Right atrium auricular region (tissue), 2 donors: Measurements from ENCODE around the gene MYL6. TPM values are rescaled to one million over a fixed set of nuclear protein-coding genes. Genes with fewer than 3 reads are reported as not detected.
A peak's percentile ranks its signal among the peaks of the same experiment; 100 is the strongest.

Experiments used
- DNase-seq: peaks from one replicate; pipeline ENCODE4 v3.0.0-alpha.2; 2019; ENCODE audit warnings: low spot score
- H3K27ac ChIP-seq, 2 donors: fragments of 200-600 bp; sonication (generic); 1 replicate in 1 of 2; 2 replicates in 1 of 2; pipeline ENCODE4 v1.5.1; 2016 to 2019
- H3K27me3 ChIP-seq, 2 donors: fragments of 200-600 bp; sonication (generic); one replicate each; pipeline versions ENCODE4 v1.5.1 to v1.6.0; 2017 to 2019
- H3K36me3 ChIP-seq: fragments of 200-600 bp; sonication (generic); one replicate; pipeline ENCODE4 v1.5.1; 2016
- H3K4me1 ChIP-seq, 2 donors: fragments of 200-600 bp; sonication (generic); one replicate each; pipeline versions ENCODE4 v1.5.1 to v1.6.0; 2017 to 2019
- H3K4me3 ChIP-seq, 2 donors: fragments of 200-600 bp; sonication (generic); 1 replicate in 1 of 2; 2 replicates in 1 of 2; pipeline ENCODE4 v1.5.1; 2017 to 2019; ENCODE audit warnings: mild to moderate bottlenecking in 1 of 2, moderate library complexity in 1 of 2
- H3K9me3 ChIP-seq, 2 donors: fragments of 200-600 bp; sonication (generic); one replicate each; pipeline ENCODE4 v1.5.1; 2019
- total RNA-seq, 2 donors: library from RNA; depleted of rRNA; stranded (reverse); fragments of >200 nt; gene quantifications; one replicate each; pipeline ENCODE4 v1.1.0, GENCODE V29; 2016
- TF ChIP-seq, protein P1 (sequence below), 2 donors: fragments of 200-600 bp; sonication (generic); IDR thresholded peaks; one replicate each; pipeline ENCODE4 v1.5.1; 2019; ENCODE audit warnings: antibody characterized with exemption in 2 of 2

Gene MYL6
- total RNA-seq, 2 donors from 2014 or later: 567 to 1,179 TPM

DNA sequence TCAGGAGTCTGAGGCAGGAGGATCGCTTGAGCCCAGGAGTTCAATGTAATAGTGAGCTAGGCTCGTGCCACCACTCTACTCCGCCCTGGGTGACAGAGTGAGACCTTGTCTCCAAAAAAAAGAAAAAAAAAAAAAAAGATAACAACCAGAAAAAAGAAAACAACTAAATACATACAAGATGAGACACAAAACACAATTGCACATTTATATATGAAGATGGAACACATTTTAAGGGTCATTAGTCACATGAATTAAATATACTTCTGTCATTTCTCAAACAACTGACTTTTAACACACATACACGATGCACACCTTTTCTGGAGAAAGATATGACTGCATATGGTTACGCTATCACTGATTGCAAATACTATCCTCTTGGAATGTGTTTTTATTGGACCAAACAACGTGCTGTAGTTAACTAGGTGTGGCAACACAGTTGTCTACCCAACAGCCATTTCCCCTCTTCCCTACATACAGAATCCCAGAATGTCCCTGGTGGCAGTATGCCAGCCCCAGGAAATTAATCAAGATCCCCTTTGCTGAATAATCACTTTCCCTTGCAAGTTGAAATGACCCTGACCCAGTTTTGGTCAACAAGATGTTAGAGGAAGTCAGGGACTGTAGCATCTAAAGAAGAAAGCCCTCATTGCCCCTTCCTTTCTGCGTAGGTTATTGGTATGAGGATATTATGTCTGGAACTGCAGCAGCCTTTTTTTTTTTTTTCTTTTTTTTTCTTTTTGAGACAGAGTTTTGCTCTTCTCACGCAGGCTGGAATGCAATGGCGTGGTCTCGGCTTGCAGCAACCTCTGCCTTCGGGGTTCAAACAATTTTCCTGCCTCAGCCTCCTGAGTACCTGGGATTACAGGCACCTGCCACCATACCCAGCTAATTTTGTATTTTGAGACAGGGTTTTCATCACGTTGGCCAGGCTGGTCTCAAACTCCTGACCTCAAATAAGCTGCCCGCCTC, 11.4 kb upstream of the MYL6 start:
- TF ChIP-seq, protein P1, sequence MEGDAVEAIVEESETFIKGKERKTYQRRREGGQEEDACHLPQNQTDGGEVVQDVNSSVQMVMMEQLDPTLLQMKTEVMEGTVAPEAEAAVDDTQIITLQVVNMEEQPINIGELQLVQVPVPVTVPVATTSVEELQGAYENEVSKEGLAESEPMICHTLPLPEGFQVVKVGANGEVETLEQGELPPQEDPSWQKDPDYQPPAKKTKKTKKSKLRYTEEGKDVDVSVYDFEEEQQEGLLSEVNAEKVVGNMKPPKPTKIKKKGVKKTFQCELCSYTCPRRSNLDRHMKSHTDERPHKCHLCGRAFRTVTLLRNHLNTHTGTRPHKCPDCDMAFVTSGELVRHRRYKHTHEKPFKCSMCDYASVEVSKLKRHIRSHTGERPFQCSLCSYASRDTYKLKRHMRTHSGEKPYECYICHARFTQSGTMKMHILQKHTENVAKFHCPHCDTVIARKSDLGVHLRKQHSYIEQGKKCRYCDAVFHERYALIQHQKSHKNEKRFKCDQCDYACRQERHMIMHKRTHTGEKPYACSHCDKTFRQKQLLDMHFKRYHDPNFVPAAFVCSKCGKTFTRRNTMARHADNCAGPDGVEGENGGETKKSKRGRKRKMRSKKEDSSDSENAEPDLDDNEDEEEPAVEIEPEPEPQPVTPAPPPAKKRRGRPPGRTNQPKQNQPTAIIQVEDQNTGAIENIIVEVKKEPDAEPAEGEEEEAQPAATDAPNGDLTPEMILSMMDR (IDR thresholded peaks at IDR 0.05): no peak
- no peak for DNase-seq
- Histone ChIP-seq H3K36me3 (peaks cover 33% of the 10 kb centered on the region), H3K4me3 (no peak overlapping the region), H3K4me1 (peaks cover 0 to 25% of the 10 kb centered on the region in 2 donors), H3K27me3 (no peaks in the 10 kb centered on the region), H3K9me3 (no peaks in the 10 kb centered on the region), H3K27ac (peak overlapping the region; percentile 11 to 22)

DNA sequence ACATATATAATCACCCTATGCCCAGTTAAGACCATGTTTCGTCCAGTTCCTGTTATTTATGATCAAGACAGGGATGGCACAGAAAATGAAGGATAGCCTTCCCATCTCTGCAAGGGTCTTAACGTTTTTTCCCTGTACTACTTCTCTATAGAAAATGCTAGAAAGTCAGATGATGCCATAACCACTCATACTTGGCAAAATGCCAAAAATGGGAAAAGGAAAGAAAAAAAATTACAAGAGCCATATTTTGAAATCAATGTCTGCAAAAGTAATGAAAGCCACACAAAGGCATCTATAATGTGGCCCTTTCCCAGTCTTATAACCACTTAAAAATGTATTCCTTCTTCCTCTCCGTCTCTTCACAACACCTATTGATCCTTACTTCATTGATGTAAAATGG, 7.6 kb upstream of the MYL6 start:
- no peak for DNase-seq
- Histone ChIP-seq H3K27me3 (no peaks in the 10 kb centered on the region), H3K36me3 (no peaks in the 10 kb centered on the region), H3K4me1 (peaks cover 0 to 32% of the 10 kb centered on the region in 2 donors), H3K9me3 (no peaks in the 10 kb centered on the region), H3K4me3 (no peak overlapping the region), H3K27ac (no peak overlapping the region)
- TF ChIP-seq, protein P1 (IDR thresholded peaks at IDR 0.05): no peak

DNA sequence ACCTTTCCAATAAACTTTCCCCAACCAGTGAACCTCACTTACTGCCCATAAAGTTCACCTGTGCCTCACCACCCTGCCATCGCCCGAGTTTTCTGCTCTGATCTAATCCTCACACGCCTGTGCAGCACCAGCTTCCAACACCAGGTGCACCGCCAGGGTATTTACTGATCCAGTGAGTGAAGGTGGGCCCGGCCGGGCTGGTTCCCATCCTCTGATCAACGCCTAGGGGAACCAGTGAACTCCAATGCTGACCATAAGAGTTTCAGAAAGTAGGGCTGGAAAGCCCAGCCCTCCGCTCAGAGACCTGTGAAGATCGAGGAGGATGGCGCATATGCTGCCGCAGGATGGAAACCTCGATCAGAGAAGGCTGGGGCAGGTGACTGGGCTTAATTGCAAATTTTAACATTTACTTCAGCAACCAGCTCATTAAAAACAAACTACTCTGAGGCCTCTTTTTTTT, 6.5 kb upstream of the MYL6 start:
- H3K4me3 ChIP-seq: peak overlapping the region; percentile 61 to 68
- no peaks in the 10 kb centered on the region for H3K27me3 ChIP-seq
- no peaks in the 10 kb centered on the region for H3K36me3 ChIP-seq
- peak; percentile 73 for DNase-seq
- TF ChIP-seq, protein P1 (IDR thresholded peaks at IDR 0.05): peak; percentile 28 to 39
- H3K4me1 ChIP-seq: peaks cover 0 to 24% of the 10 kb centered on the region in 2 donors
- H3K27ac ChIP-seq: peak overlapping the region; percentile 92 to 94
- H3K9me3 ChIP-seq: no peaks in the 10 kb centered on the region

DNA sequence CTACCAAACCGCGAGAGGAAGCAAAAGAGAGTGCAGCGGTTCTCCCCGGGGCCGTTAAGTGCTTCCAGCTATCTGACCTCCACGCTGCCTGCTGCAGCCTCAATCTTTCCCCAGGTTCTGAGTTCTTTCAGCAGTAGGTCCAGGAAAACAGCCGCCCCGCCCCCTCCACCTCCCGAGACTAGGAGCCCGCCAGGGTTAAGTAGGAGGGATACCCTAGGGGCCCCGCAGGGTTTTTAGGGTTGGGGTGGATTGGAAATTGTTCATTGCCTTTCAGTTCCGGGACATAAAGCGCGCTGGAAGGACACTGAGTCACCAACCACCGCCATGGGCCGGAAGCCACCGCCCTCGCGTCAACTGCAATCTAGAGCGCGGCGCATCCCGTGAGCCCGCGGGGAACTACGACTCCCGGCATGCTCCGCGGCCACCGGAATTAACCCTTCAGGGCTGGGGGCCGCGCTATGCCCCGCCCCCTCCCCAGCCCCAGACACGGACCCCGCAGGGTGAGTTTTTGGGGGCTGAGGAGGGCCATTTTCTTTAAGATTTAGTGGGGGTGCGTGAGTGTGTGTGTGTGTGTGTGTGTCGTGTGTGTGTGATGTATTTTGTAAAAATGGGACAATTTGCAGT, 5.9 kb upstream of the MYL6 start, which contains the start of gene MYL6B:
Gene MYL6B (plus strand): TSS at position 456 of the 624 bp plus-strand sequence. CDS start 1,332 bp downstream, outside the sequence.
- no peaks in the 10 kb centered on the region for H3K36me3 ChIP-seq
- H3K27ac ChIP-seq: peak within 1 kb of the TSS; percentile 92 to 94
- H3K27me3 ChIP-seq: no peaks in the 10 kb centered on the region
- peaks cover 0 to 23% of the 10 kb centered on the region in 2 donors for H3K4me1 ChIP-seq
- peak within 1 kb of the TSS; percentile 61 to 68 for H3K4me3 ChIP-seq
- no peaks in the 10 kb centered on the region for H3K9me3 ChIP-seq
- TF ChIP-seq, protein P1 (IDR thresholded peaks at IDR 0.05): no peak
- DNase-seq: peak; percentile 96

DNA sequence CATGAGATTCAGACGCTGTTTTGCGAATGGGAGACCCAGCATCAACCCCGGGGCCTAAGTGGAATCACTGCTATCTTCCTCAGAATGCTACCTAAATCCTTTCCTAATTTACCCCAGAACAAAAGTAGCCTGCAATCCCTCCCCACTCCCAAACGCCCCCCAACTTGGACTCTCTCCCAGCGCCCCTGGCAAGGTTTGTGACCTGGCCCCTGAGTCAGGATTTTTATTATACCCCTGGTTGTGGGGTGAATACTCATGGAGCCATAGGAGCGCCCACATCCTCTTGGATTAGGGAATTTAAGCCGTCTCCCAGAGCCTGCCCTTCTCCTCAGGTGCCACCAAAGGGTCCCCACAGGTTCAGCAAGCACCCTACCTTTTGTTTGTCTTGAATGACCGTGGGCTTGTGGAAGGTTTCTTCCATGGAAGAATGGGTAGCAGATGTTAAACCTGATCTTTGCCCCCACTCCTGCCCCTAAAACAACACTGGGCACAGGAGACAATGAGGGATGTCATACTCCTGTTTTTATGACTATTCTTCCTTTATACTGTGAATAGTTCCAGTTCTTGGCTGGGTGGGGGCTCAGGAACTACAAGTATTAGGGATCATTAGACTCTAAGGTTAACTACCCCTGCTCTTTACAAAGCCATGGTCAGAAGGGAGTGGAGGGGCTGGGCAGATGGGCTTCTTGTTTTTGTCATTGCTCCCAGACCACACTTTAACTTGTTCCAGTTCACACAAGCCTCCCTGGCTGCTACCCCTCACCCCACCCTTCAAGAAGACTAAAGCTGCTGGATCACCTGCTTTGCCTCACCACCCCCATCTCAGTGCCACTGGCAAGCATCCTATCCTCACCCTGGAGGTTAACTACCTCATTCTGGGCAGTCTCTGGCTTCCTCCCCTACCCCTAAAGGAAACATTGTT, 5.1 kb upstream of the MYL6 start:
- H3K36me3 ChIP-seq: no peaks in the 10 kb centered on the region
- no peak for DNase-seq
- TF ChIP-seq, protein P1 (IDR thresholded peaks at IDR 0.05): no peak
- H3K27ac ChIP-seq: peak overlapping the region; percentile 92 to 94
- no peaks in the 10 kb centered on the region for H3K27me3 ChIP-seq
- peaks cover 0 to 22% of the 10 kb centered on the region in 2 donors for H3K4me1 ChIP-seq
- H3K9me3 ChIP-seq: no peaks in the 10 kb centered on the region
- H3K4me3 ChIP-seq: peak overlapping the region; percentile 61 to 68
